GM18867 (cell line): ENCODE measurements around the gene CHRNA4.
"Not testable (repeated sequence)": the region's sequence is repeated elsewhere in the genome, so short reads cannot be mapped to it uniquely, and the experiment has no call there.

Experiments
- ATAC-seq: cut with Tn5 transposase; IDR thresholded peaks from one replicate; pipeline ENCODE4 v1.9.1; 2021; ENCODE audit warnings: mild to moderate bottlenecking, moderate library complexity; ENCODE audit not compliant: unreplicated experiment

The CHRNA4 gene

DNA sequence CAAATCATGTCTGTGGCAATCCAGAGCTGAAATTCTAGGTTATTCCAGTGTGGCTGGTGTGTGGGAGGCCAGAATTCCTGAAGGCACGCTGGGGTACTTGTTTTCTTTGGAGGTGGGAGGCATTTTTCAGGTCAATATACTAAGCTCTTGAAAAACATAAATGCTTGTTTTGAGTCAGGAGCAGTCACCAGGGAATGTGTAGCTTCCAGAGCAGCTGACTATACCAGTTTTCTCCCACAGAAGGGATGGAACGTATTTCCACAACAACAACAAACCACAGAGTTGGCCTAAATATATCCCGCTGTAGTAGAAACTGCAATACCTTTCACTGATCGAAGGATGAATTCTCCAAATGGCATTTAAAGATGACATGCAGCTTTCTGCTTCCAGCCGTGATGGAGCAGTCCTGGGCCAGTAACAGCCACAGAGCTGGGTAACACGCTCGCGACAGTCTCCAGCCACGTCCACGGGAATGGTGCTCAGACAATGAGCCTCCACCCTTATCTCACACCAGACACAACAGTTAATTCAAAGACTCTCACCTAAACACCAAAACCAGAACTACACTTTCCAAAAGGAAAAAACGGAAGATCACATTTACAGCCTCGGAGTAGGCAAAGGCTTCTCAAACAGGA lies 23.2 kb downstream of the CHRNA4 start:
- ATAC-seq, result no peak

DNA sequence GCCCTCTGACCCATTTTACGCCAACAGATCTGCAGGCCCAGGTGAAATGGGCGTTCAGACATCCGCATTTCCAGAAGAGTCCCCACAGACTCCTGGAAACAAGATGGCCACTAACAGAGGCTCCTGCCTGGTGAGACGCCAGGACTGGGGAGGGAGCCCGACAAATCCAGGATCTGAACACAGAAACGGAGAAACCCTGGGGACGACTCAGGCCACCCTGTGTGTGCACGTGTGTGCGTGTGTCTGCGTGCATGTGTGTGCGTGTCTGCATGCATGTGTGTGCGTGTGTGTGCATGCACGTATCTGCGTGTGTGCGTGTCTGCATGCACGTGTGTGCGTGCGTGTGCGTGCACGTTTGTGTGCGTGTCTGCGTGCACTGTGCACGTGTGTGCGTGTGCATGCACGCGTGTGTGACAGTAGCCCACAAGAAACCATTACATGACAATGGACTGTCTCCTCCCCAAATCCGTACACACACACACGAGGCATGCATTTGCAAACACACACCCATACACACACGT lies 24.9 kb downstream of the CHRNA4 start:
- ATAC-seq, result no peak

DNA sequence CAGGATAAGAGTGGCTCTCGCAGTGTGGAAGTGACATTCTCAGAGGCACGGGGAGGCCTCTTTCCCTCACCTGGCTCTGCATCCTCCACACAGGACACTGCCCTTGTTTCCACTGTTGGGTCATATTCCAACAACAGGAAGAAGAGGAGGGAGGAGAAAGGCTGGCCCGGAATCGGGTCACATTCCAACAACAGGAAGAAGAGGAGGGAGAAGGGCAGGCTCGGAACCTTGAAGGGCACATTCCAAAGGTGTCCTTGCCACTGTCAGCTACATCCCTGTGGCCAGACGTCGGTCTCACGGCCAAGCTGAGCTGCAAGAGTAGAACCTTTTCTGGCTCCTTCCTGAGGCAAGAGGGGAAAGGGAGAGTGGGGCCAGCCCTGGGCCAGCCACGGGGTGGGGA lies 25.4 kb downstream of the CHRNA4 start:
- ATAC-seq, result no peak

DNA sequence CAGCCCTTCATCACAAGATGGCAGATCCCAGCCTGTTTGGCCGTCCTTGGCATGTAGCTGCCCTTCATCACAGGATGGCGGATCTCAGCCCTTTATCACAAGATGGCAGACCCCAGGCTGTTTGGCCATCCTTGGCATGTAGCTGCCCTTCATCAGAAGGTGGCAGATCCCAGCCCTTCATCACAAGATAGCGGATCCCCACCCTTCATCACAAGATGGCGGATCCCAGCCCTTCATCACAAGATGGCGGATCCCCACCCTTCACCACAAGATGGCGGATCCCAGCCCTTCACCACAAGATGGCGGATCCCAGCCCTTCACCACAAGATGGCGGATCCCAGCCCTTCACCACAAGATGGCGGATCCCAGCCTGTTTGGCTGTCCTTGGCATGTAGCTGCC lies 26.1 kb downstream of the CHRNA4 start:
- not testable (repeated sequence) for ATAC-seq

DNA sequence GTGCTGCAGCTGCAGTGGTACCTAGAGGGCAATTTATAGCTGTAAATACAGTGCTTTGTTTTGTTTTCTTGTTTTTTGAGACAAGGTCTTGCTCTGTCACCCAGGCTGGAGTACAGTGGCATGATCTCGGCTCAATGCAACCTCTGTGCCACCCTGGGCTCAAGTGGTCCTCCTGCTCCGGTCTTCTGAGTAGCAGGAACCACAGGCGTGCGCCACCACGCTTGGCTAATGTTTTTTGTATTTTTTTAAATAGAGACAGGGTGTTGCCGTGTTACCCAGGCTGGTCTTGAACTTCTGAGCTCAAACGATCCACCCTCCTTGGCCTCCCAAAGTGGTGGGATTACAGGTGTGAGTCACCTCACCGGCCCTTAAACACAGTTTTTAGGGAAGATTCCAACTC lies 26.8 kb downstream of the CHRNA4 start:
- ATAC-seq, result no peak

DNA sequence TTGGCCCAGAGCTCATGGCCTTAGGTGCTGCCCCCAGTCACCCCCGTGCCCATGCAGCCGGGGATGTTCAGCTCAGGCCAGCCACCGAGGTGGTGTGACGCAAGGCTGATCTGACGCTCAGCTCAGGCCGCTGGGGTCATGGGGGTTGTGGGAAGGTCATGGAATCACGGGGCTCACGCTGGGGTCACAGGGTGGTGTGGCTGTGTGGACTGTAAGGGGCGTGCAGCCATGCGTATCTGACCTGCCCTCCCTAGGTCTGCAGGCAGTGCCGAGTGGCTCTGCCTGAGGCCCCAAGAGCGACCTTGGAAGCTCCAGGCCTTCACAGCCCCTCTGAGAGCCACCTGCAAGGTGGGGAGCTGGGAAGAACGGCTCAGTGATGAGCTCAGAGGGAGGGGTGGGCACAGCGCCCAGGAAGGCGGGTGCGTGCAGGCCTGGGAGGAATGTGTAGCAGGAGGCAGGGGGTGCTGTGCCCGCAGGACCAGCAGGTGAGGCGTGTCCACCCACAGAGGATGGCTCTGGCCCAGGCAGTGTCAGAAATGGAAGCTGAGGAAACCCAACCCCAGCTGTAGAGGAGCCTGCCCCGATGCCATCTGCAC lies 27.8 kb downstream of the CHRNA4 start:
- no peak for ATAC-seq

DNA sequence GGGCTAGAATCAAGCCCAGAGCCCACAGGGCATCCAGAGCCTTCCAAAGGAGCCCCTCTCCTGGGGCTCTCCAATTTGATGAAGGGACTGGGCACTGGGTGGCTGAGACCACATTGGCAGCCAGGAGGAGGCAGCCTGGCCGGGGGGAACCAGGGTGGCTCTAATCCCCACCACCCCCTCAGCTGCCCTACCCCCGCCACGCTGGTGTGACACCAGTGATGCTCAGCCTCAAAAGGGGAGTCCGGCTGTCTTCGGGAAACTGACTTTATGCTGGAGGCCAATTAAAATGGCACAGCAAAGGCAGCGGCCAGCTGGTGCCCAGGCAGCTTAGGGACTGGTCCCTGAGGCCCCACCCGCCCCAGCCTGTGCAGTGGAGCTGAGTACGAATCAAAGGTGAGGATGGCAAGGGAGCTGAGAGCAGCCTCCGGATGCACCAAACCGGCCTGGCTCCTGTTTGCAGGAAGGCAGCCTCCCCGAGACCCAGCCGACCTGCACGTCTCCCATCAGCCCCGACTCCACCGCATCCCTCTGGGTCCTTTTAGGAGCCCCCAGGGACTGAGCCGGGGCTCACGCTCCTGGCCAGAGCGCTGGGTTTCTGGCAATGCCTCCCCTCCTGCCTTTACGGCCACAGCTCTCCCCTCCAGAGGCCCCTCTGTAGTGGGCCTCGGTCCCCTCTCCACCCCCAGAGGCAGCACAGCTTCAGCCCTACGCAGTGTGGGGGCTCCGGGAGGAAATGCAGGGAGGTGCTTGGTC lies 28.5 kb downstream of the CHRNA4 start:
- ATAC-seq, result no peak

DNA sequence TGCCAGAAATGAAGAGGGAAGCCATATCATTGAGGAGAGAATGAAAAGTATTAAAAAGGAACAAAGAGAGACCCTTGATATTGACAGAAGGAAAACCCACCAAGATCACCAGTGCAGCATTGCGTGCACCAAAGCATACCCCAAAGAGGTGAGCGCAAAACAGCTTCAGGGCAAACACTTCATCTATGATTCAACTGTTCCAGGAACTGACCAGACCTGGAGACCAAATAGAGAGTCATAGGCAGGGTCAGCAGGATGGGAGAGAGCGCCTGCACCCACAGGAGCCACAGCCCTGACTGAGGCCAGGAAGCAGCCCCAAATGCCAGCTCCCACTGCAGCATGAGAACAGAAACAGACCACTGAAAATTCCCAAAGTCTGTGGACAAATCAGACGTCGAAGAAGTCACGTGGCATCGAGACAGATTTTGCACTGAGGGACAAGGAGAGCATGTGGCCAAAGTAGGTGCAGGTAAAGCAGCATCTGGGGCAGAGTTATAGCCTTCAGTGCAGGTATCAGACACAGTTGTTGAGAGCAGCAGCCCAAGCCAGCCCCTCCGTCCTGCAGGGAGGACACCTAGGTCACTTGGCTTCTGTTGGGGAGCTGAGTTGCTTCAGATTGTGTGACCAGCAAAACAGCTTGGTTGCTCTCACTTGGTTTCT lies 29.3 kb downstream of the CHRNA4 start:
- no peak for ATAC-seq

DNA sequence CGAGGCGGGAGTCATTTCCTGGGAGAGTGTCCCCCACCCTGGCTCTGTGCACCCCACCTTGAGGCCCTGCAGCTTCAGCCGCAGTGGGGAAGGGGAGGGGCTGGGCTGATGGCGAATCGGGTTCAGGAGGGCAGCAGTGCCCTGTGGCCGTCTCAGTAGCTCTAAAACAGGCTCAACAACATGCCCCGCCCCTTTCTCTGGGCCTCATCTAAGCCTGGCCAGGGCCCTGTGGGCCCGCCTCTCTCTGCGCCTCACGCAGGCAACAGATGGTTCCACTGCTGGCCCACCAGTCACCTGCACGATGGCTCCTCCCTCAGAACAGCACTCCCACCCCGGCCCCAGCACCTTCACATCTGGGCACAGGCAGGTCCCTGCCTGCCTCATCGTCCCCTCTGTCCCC lies 30.2 kb downstream of the CHRNA4 start:
- ATAC-seq, result no peak

DNA sequence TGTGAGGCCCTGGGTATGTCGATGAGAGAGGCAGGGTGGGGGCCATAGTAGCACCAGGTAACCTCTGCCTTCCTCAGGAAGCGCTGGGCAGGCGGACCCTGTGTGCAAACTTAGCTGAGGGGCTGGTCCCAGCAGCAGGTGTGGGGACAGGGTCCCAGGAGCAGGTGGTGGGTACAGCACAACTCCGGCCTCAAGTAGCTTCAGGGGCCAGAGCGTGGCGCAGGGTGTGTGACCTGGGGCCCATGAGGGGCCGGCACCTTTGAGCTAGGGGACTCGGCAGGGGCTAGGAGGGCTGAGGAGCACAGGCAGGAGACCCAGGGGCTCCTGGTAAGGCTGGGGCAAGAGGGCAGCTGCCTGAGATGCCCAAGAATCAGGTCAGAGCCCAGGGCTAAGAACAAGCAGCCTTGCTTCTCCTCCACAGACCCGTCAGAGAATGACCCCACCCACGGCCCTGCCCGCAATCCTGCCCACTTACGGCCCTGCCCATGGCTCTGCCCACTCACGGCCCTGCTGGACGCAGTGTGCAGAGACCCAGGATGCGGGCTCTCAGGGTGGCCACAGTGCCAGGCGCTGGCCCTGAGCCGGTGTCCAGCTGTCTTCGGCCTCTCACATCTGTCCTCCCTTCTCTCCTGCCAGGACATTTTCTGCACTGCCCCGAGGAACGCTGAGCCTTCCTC lies 30.9 kb downstream of the CHRNA4 start:
- no peak for ATAC-seq

DNA sequence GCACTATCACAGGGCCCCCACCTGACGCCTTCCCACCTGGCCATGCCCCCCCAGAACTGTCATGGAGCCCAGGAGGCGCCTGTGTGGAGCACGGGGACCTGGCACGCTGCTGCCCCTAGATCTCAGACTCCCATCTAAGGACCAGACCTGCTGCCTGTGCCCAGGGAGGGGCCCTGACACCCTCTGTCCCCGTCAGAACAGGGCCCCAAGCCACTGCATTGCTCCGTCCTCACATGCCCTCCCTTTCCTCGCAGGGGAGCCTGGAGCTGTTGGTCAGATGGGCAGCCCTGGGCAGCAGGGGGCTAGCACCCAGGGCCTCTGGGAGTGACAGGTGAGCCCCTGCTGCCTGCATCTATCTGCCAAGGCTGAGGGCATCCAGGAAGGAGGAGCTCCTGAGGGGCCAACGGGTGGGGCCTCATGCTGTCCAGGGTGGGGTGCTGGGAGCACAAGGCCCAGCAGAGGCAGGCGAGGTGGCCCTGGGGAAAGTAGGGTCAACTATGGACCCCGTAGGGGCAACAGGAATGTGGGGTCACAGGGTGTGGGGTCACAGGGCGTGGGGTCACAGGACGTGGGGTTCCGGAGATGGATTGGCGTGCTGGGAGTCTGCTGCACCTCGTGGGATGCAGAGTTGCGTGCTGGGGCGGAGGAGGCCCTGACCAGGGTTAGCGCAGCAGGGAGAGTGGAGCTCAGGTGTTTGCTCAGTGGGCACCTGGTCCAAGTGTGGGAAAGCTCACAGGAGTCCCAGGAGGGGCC lies 31.6 kb downstream of the CHRNA4 start:
- no peak for ATAC-seq

DNA sequence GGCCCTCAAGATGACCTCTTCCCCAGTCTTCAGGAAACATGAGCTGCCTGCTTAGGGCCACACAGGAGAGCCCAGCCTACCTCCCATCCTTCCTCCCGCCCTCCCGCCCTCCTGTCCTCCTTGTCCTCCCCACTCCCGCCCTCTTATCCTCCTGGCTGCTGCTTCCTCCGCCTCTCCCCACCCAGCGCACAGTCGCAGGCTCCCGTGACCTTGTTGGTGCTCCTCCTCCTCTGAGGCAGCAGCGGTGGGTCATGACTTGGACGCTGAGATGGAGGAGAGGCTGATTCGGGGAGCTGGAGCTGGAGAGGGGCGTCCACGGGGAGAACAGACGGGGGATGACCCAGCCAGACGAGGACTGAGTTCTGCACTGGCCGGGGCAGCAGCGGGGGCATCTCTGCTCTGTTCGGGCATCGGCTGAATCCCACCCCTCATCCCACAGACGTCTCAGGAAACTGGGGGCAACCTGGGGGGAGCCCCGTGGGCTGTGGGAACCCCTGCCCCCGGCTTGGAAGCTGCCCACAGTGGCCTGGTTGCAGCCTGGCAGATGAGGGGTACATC lies 32.4 kb downstream of the CHRNA4 start:
- no peak for ATAC-seq

DNA sequence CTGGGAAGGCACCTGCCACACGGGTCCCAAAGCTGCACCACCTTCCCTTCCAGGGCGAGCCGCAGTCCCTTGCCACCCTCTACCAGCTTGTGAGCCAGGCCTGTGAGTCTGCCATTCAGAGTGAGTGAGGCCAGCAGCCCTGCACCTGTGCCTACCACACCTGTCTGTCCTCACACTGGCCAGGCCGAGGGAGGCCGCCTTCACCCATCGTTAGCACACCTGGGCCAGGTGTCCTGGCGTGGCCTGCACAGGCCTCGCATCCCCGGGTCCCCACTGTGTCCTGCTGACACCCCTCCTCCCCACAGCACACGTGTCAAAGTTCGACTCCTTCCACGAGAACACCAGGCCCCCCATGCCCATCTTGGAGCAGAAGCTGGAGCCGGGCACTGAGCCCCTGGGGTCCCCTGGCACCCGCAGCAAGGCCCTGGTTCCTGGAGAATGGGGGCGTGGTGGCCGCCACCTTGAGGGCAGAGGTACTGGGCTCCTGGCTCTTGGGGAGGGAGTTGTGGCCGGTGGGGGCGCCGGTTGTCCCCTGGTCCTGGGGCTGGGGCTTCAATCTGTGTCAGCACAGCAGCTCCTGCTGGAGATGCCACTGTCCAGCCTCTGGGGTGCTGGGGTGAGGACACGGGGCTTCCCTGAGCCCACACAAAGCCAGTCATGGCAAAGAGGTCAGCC lies 33.0 kb downstream of the CHRNA4 start:
- no peak for ATAC-seq

DNA sequence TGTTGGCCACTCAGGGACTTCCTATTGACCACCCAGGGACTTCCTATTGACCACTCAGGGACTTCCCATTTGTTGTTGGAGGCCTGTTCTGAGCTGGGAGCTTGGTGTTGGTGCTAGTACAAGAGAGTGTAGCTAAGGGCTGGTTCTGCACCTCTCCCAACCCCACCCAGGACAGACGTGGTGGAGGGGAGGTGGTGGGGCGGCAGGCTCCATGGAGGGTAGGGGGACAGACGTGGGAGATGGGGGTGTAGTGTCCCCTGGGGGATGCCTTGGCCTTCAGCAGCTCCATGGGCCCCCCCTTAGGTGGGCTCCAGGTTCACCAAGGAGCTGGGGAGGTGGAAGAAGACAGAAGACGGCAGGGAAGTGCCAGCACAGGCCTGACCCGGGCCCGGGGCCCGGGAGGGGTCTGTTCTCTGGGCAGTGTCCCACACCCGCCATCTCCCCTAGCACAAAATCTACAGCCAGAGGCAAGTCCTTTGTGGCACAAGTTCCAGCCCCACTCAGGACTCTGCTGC lies 33.9 kb downstream of the CHRNA4 start:
- no peak for ATAC-seq

DNA sequence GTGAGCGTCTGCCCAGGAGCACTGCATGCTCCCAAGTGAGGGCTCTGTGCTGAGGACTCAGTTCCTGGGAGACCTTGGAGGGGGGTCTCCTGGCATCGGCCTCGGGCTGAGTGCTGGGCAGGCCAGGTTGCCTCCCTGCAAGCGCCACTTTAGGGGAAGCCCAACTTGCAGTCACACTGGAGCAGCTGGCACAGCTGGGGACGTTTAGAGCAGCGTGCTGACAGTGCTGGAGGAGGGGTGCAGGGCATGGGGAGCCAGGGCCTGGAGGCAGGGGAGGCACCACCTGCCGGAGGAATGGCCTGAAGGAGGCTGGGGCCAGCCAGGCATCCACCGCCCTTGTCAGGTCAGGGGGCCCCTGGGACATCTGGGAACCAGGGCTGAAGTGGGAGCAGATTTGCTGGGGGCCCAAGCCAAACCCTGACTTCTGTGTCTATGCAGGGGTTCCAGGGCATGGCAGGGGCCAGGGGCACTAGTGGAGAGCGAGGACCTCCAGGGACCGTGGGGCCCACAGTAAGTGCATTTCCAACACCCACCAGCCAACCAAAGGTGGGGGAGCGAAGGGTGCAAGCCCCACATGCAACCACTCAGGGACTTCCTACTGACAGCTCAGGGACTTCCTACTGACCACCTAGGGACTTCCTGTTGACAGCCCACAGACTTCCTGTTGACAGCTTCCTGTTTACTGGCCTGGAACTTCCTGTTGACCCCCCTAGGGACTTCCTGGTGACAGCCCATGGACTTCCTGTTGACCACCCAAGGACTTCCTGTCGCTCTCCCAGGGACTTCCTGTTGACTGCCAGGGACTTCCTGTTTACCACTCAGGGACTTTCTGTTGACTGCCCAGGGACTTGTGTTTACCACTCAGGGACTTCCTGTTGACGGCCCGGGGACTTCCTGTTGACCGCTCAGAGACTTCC lies 34.6 kb downstream of the CHRNA4 start:
- ATAC-seq, result no peak

DNA sequence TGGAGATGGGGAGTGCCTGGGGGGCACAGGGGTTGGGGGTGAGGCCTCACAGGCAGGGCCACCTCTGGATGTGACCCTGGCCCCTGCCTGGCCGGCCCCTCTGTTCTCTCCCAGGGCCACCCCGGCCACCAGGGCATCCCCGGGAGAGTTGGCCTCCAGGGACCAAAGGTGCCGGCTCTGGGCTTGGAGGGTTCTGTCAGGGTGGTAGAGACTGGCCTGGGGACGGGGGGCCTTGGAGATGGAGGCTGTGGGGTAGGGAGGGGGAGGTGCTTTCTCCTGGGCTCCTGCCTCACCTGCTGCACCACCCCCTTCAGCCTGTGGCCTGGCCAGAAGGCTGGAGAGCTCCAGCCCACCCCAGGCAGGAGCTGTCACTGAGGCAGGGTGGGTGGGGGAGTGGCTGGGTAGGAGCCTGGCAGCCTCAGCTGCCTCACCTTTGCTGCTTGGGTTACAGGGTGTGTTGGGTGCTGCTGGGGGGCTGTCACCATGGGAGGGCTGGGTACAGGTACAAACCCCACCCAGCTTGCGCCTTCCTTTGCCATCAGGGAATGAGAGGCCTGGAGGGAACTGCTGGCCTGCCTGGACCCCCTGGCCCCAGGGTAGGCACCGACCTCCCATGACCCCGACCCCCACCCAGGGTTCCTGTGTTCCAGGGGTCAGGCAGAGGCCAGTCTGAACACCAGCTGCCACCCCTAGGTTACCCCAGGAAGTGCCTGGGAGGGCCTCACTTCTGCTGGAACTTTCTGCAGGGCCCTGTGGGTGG lies 35.4 kb downstream of the CHRNA4 start:
- ATAC-seq, result no peak

DNA sequence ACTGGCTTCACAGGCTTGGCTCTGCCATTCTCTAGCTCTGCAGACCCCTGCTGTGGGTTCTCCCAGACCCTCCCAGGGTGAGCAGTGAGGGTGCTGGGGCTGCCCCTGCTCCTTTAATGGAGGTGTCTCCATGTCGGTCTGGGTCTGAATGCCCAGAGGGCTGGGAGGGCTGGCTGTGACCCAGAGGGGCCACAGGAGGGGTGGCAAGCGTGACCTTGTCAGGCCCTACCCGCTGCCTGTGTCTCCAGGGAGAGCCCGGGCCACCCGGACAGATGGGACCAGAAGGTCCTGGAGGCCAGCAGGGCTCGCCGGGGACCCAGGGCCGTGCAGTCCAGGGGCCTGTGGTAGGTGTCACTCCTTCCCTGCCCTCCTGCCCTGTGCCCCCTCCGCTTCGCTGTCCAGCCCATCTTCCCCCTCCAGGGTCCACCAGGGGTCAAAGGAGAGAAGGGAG lies 36.1 kb downstream of the CHRNA4 start:
- no peak for ATAC-seq
